Activated T-cell treated with anti-CD3 and anti-CD28 coated beads, Interleukin-2, amount 50 U/mL, for 24 hours (primary cell): ENCODE measurements around the gene PRKAG3.

Source experiments
- DNase-seq: peaks from one replicate; pipeline ENCODE4 v3.0.0-alpha.2; 2020
- H3K27ac Mint-ChIP-seq: 2 replicates; pipeline ENCODE4 v1.8.0; 2020; ENCODE audit warnings: mild to moderate bottlenecking, mixed read lengths
- H3K27me3 Mint-ChIP-seq: 2 replicates; pipeline ENCODE4 v1.8.0; 2020; ENCODE audit warnings: mixed read lengths
- H3K36me3 Mint-ChIP-seq: 2 replicates; pipeline ENCODE4 v1.8.0; 2020; ENCODE audit warnings: low read depth, mixed read lengths
- H3K4me1 Mint-ChIP-seq: 2 replicates; pipeline ENCODE4 v1.8.0; 2020; ENCODE audit warnings: low read depth, mixed read lengths
- H3K4me3 Mint-ChIP-seq: 2 replicates; pipeline ENCODE4 v1.8.0; 2020; ENCODE audit warnings: mild to moderate bottlenecking, moderate library complexity, mixed read lengths
- H3K9me3 Mint-ChIP-seq: 2 replicates; pipeline ENCODE4 v1.8.0; 2020; ENCODE audit warnings: mixed read lengths

The PRKAG3 gene

GRCh38 chr2:218831378-218831990 is at the start of gene PRKAG3:
Gene PRKAG3 (minus strand): TSS chr2:218831803.
- no peak for DNase-seq
- Mint-ChIP-seq H3K4me1 (no peaks in the 10 kb centered on the region), H3K27me3 (peaks cover 47% of the 10 kb centered on the region), H3K27ac (no peak within 1 kb of the TSS), H3K36me3 (no peaks in the 10 kb centered on the region), H3K9me3 (no peaks in the 10 kb centered on the region), H3K4me3 (no peak within 1 kb of the TSS)

GRCh38 chr2:218880859-218881594 is 49.4 kb upstream of the PRKAG3 start:
- peaks cover 58% of the 10 kb centered on the region for H3K4me1 Mint-ChIP-seq
- H3K9me3 Mint-ChIP-seq = no peaks in the 10 kb centered on the region
- H3K4me3 Mint-ChIP-seq = peak overlapping the region; percentile 65
- H3K27ac Mint-ChIP-seq = no peak overlapping the region
- no peak for DNase-seq
- peaks cover 42% of the 10 kb centered on the region for H3K27me3 Mint-ChIP-seq
- H3K36me3 Mint-ChIP-seq = no peaks in the 10 kb centered on the region

- peaks cover 49% of the 10 kb centered on the region for H3K27me3 Mint-ChIP-seq
- peak; percentile 81 for DNase-seq
- H3K4me3 Mint-ChIP-seq = peak within 1 kb of the TSS; percentile 72
- peak within 1 kb of the TSS; percentile 40 for H3K27ac Mint-ChIP-seq
- H3K36me3 Mint-ChIP-seq = no peaks in the 10 kb centered on the region
- no peaks in the 10 kb centered on the region for H3K9me3 Mint-ChIP-seq
- H3K4me1 Mint-ChIP-seq = peaks cover 54% of the 10 kb centered on the region
Observed at GRCh38 chr2:218880102-218880858, 48.7 kb upstream of the PRKAG3 start, which contains the start of gene WNT10A. Gene WNT10A (plus strand): TSS chr2:218880852. CDS start chr2:218880996, 144 bp downstream.

- no peaks in the 10 kb centered on the region for H3K9me3 Mint-ChIP-seq
- peak overlapping the region; percentile 72 for H3K4me3 Mint-ChIP-seq
- H3K36me3 Mint-ChIP-seq = no peaks in the 10 kb centered on the region
- peaks cover 51% of the 10 kb centered on the region for H3K4me1 Mint-ChIP-seq
- no peak for DNase-seq
- peak overlapping the region; percentile 40 for H3K27ac Mint-ChIP-seq
- peaks cover 51% of the 10 kb centered on the region for H3K27me3 Mint-ChIP-seq
Observed at GRCh38 chr2:218879776-218880101, 48.1 kb upstream of the PRKAG3 start.

- no peaks in the 10 kb centered on the region for H3K36me3 Mint-ChIP-seq
- peak overlapping the region; percentile 40 for H3K27ac Mint-ChIP-seq
- no peaks in the 10 kb centered on the region for H3K9me3 Mint-ChIP-seq
- peaks cover 51% of the 10 kb centered on the region for H3K27me3 Mint-ChIP-seq
- peak overlapping the region; percentile 72 for H3K4me3 Mint-ChIP-seq
- no peak for DNase-seq
- peaks cover 46% of the 10 kb centered on the region for H3K4me1 Mint-ChIP-seq
Observed at GRCh38 chr2:218878926-218879761, 47.5 kb upstream of the PRKAG3 start.

GRCh38 chr2:218878486-218878885 is 46.9 kb upstream of the PRKAG3 start:
- Mint-ChIP-seq H3K4me1 (peaks cover 43% of the 10 kb centered on the region), H3K9me3 (no peaks in the 10 kb centered on the region), H3K27ac (no peak overlapping the region), H3K36me3 (no peaks in the 10 kb centered on the region), H3K4me3 (no peak overlapping the region), H3K27me3 (peaks cover 53% of the 10 kb centered on the region)
- DNase-seq = no peak

- Mint-ChIP-seq H3K4me1 (peaks cover 43% of the 10 kb centered on the region), H3K4me3 (no peak overlapping the region), H3K27me3 (peaks cover 56% of the 10 kb centered on the region), H3K27ac (no peak overlapping the region), H3K36me3 (no peaks in the 10 kb centered on the region), H3K9me3 (no peaks in the 10 kb centered on the region)
- DNase-seq = no peak
Observed at GRCh38 chr2:218877891-218878290, 46.3 kb upstream of the PRKAG3 start.

- Mint-ChIP-seq H3K27ac (no peak overlapping the region), H3K36me3 (no peaks in the 10 kb centered on the region), H3K4me1 (peaks cover 39% of the 10 kb centered on the region), H3K27me3 (peaks cover 56% of the 10 kb centered on the region), H3K9me3 (no peaks in the 10 kb centered on the region), H3K4me3 (no peak overlapping the region)
- no peak for DNase-seq
Observed at GRCh38 chr2:218877331-218877730, 45.7 kb upstream of the PRKAG3 start.

- Mint-ChIP-seq H3K9me3 (no peaks in the 10 kb centered on the region), H3K27ac (no peak overlapping the region), H3K36me3 (no peaks in the 10 kb centered on the region), H3K27me3 (peaks cover 58% of the 10 kb centered on the region), H3K4me3 (no peak overlapping the region), H3K4me1 (peaks cover 41% of the 10 kb centered on the region)
- peak; percentile 83 for DNase-seq
Observed at GRCh38 chr2:218876562-218877219, 45.1 kb upstream of the PRKAG3 start.

- Mint-ChIP-seq H3K9me3 (no peaks in the 10 kb centered on the region), H3K27ac (no peak overlapping the region), H3K36me3 (no peaks in the 10 kb centered on the region), H3K4me1 (peaks cover 37% of the 10 kb centered on the region), H3K27me3 (peaks cover 56% of the 10 kb centered on the region), H3K4me3 (no peak overlapping the region)
- DNase-seq = no peak
Observed at GRCh38 chr2:218875692-218876246, 44.2 kb upstream of the PRKAG3 start.

GRCh38 chr2:218873359-218874194 is 42.0 kb upstream of the PRKAG3 start:
- Mint-ChIP-seq H3K36me3 (no peaks in the 10 kb centered on the region), H3K27me3 (peaks cover 73% of the 10 kb centered on the region), H3K4me3 (peak overlapping the region; percentile 6), H3K4me1 (peaks cover 28% of the 10 kb centered on the region), H3K9me3 (no peaks in the 10 kb centered on the region), H3K27ac (no peak overlapping the region)
- no peak for DNase-seq

GRCh38 chr2:218872645-218873358 is 41.2 kb upstream of the PRKAG3 start:
- H3K4me1 Mint-ChIP-seq = peaks cover 28% of the 10 kb centered on the region
- H3K9me3 Mint-ChIP-seq = no peaks in the 10 kb centered on the region
- no peak overlapping the region for H3K27ac Mint-ChIP-seq
- no peaks in the 10 kb centered on the region for H3K36me3 Mint-ChIP-seq
- no peak for DNase-seq
- H3K27me3 Mint-ChIP-seq = peaks cover 78% of the 10 kb centered on the region
- peak overlapping the region; percentile 6 for H3K4me3 Mint-ChIP-seq
